ENCODE data around the gene SERPINA12.

GRCh38 chr14:94517641-94518257 is 8.5 kb upstream of the SERPINA12 start:
- TF ChIP-seq CTCF (IDR thresholded peaks at IDR 0.05; ENCODE audit: low read depth, low read length, missing input control), result no peak
- no peak for TF ChIP-seq GABPA (IDR thresholded peaks at IDR 0.05 in 1 of 2, conservative IDR thresholded peaks at IDR 0.05 in 1 of 2)
- no peak for TF ChIP-seq REST (IDR thresholded peaks at IDR 0.05)
- no peak for TF ChIP-seq EGR1 (IDR thresholded peaks at IDR 0.05; ENCODE audit: low read depth in 2 of 2)
- no peak for TF ChIP-seq ATF3 (IDR thresholded peaks at IDR 0.05)
